Measurements from ENCODE around the gene NEK8.
"Not testable (repeated sequence)": the region's sequence is repeated elsewhere in the genome, so short reads cannot be mapped to it uniquely, and the experiment has no call there.

NEK8 gene

DNA sequence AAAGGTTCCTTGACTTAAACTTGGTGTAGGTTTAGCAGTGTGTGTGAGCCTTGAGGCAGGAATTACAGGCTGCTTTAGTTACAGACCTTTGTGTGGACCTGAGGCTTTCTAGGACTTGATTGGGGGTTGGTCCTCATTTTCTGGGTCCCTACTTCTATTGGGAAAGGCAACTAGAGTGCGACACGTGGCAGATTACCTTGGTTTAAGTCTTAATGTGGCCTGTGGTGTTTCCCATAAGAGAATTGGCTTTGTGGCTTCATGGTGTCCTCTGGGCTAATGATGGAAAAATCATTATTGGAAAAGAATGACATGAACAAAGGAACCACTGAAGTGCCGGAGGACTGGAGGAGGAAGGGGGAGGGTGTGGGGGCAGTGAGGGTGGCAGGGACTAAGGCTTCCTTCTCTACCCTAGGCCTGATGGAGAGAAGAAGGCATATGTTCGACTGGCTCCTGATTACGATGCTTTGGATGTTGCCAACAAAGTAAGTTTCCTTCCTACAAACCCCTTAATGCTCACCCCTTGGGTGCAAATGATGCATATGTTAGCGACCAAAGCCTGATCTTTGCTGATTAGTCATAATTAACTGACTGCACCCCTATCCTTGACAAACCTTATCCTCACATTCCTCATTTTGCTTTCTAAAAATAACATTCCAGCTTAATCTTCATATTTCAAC lies 5.3 kb upstream of the NEK8 start:
- H3K4me3 ChIP-seq: no peak overlapping the region
- H3K27ac ChIP-seq: peak overlapping the region in 7 of 21 experiments; percentile 7 to 60 (median 20)

DNA sequence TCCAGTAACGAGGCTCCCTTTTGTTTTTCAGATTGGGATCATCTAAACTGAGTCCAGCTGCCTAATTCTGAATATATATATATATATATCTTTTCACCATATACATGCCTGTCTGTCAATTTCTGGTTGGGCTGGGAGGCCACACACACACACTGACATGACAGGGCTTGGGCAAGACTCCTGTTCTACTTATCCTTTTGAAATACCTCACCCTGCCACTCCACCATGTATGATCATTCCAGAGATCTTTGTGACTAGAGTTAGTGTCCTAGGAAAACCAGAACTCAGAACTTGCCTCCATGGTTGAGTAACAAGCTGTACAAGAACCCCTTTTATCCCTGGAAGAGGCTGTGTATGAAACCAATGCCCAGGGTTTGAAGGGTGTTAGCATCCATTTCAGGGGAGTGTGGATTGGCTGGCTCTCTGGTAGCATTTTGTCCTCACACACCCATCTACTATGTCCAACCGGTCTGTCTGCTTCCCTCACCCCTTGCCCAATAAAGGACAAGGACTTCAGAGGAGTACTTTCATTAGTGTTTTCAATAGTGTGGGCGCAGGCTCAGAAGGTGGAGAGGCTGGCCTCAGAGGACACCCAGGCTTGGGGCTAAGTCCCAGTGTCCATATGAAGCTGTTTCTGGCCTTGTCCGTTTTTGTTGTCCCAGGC lies 4.6 kb upstream of the NEK8 start:
- H3K4me3 ChIP-seq: not testable (repeated sequence)
- H3K27ac ChIP-seq: peak overlapping the region in 10 of 21 experiments; percentile 2 to 98 (median 38)

DNA sequence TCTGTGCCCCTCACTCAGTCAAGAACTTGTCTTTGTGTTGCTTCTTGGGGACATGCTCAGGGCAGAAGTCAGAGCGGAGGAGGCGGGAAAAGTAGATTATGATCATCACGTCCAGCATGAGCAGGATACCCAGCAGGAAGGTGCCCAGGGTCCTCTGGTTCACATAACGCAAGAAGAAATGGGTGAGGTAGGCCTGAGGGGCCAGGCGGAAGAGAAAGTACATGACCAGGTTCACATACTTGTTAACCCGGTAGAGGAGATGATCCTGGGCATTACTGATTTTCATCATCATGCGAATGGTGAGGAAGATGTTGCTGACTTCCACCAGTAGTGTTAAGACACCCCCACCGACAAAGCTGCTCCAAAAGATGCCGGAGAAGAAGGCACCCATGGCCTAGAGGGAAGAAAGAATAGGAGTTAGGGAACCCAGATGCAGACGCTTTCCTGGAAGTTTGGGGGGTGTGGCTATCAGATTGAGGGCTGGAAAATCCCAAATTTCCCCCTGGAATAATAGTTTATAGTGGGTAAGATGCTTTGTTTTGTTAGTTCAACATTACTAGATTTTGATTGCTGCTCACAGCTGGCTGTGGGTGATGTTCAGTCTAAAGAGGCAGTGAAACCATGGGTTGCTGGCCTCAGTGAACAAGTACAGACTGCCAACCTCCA lies 4.0 kb upstream of the NEK8 start:
- Histone ChIP-seq H3K27ac (peak overlapping the region in 13 of 21 experiments; percentile 20 to 99 (median 86)), H3K4me3 (peak overlapping the region in 2 of 7 experiments; percentile 60 to 63)

DNA sequence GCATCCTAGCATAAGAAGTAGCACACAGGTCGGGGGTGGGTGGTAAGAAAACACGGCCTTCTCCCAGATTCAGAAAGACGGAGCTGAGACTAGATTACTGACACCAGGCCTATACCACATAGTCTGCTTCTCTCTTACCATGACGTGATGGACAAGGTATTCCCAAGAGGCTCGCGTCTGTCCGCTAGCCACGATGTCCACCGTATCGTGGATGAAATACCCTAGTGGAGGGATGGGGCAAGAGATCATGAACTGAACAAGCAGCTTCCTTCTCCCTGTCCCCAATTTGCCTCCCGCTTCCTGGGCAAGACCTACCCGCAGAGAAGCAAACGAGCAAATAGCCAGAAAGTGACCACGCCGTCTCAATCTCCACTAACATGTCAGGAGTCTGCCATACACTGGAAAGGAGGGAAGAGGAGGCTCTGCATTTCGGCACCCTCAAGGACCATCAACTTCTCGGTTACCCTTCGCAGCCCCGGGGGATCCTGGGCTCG lies 3.4 kb upstream of the NEK8 start:
- Histone ChIP-seq H3K27ac (peak overlapping the region in 20 of 21 experiments; percentile 48 to 99 (median 86)), H3K4me3 (peak overlapping the region; percentile 56 to 71 (median 62))

DNA sequence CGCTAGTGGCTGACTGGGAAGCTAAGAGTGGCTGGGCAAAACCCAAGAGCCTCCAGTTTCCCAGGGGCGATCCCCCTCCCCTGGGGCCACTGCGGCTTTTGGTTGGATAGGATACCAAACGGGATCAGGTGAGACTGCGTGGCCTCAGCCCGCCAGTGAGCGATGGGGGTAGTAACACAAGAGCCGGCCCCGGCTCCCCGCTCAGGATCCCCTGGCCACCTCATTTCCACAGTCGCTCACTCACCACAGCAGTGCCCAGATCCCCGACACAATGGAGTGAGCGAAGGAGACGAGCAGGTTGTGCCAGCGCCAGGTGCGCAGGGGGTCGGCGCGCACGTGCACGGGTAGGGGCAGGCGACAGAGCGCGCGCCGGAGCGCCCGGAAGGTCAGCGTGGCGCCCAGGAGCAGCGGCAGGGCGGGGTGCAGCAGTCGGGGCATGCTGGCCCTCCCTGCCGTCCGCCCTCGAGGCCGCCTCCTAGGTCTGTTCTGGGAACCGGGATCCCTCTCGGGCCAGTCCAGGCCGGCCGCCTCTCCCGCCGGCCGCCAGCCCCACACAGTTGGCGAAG lies 2.8 kb upstream of the NEK8 start:
- Histone ChIP-seq H3K4me3 (peak overlapping the region; percentile 56 to 71 (median 62)), H3K27ac (peak overlapping the region in 20 of 21 experiments; percentile 48 to 99 (median 86))

DNA sequence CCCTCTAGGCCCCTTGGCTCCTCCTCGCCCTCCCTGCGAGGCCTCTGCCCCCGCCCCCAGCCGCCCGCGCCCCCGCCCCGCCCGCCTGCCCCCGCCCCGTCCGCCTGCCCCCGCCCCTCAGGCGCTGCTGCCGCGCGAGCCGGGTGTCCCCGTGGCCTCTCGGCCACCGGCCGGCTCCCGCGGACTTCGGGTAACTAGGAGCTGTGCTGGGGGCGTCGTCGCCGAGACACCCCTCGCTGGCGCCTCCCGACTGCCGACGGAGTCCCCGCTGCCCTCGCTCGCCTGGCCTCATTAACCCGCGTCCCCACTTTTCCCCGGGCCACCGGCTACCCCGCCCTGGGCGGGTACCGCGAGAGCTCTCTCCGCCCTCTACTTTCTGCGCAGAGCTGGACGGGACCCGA lies 2.4 kb upstream of the NEK8 start, which contains the start of gene TLCD1:
TLCD1 (minus strand) TSS at position 8 of the 401 bp plus-strand sequence. CDS start 136 bp downstream, outside the sequence.
- Histone ChIP-seq H3K27ac (peak within 1 kb of the TSS in 20 of 21 experiments; percentile 55 to 100 (median 96)), H3K4me3 (peak within 1 kb of the TSS; percentile 56 to 71 (median 62))

DNA sequence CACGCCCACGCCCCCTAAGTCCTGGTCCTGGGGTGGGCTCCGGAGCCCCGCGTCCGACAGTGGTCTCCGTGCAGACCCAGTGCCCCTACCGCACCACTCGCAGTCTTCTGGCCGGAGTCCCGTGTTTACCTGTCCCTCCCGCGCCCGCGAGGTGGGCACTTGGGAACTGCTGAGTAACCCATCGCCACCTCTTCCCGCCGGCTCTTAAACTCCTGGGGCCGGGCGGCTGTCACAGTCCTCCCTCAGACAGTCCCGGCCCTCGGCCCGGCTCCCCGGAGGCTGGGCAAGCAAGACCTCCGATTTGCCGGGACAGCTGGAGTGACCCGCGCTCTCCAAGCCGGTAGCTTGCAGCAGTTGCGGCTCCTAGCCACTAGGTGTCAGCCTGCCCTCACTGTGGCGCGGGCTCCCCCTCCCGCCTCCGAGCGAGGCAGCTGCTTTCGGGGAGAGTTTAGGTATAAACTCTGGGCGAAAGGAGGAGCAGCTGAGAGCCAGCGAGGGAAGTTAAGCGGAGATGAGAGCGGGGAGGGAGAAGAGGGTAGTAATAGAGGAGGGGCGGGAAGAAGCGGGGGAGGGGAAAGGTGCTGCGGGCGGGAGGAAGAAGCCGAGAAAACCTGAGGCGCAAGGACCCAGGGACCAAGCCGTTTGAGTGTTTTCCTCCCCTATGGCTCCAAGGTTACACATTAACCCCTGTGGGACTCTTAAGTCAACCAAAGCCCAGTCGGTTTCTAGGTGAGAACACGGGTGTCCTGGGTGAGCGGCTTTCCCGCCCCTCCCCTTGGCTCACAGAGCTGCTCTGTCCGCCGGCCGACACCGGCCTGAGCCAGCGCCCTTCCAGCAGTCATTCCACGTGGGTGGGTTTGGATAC lies 1.7 kb upstream of the NEK8 start:
- Histone ChIP-seq H3K27ac (peak overlapping the region in 20 of 21 experiments; percentile 37 to 100 (median 96)), H3K4me3 (peak overlapping the region; percentile 56 to 71 (median 62))

DNA sequence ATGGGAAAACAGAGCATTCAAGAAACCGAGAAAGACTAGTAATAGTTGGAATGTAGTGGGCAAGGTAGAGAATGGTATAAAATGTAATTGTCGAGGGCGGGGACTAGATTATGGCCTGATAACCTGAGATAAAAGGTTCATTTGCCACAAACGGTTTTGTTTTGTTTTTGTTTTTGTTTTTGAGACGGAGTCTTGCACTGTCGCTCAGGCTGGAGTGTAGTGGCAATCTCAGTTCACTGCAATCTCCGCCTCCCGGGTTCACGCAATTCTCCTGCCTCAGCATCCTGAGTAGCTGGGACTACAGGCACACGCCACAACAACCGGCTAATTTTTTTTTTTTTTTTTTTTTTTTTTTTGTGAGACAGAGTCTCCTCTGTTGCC lies 1.4 kb downstream of the NEK8 start:
- Histone ChIP-seq H3K4me3 (no peak overlapping the region), H3K27ac (no peak overlapping the region)

DNA sequence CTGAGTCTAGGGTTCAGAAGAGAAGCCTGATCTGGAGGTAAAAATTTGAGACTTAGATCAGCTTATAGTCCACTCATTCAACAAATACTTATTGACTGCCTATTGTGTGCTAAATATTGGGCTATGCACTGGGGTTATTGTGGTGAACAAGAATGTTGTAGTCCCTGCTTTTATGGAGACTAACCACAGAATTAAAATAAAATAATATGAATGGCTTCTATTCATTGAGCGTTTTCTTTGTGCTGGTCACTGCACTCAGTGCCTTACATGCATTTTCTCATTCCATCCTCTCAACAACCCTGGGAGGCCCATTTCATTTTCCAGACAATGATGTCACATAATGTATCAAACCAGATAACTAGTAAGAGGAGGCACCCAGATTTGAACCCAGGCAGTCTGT lies 4.8 kb downstream of the NEK8 start:
- no peak overlapping the region for H3K27ac ChIP-seq
- H3K4me3 ChIP-seq: no peak overlapping the region

DNA sequence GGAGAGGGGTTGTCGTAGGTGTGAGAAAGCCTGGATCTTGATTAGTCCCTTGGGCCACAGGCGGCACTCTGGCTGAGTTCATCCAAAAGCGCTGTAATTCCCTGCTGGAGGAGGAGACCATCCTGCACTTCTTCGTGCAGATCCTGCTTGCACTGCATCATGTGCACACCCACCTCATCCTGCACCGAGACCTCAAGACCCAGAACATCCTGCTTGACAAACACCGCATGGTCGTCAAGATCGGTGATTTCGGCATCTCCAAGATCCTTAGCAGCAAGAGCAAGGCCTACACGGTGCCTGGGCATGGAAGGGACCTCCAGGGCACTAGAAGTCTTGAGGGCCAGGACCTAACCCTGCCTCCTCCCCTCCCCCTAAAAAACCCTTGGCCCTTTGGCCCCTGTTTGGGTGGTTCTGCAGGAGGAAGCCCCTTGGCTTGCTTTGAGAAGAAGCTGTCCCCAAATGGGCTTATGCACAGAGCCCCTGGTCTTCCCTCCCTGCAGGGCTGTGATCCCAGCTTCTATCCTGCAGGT lies 6.2 kb downstream of the NEK8 start:
- Histone ChIP-seq H3K27ac (no peak overlapping the region), H3K4me3 (no peak overlapping the region)

DNA sequence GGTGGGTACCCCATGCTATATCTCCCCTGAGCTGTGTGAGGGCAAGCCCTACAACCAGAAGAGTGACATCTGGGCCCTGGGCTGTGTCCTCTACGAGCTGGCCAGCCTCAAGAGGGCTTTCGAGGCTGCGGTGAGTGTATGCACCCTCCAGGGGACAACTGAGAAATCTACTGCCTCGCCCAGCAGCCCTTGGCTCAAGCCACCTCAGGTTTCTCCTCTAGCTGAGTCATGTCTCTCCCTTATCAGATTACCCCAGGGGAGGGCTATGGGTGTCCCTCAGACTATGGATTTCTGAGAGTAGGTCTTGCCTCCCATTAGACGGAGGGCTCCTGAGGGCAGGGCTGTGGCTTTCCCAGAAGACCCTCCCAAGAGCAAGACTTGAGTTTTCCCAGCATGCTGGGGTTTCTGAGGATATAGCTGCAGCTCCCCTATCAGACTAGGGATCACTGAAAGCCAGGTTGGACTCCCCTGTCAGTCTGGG lies 6.7 kb downstream of the NEK8 start:
- no peak overlapping the region for H3K27ac ChIP-seq
- H3K4me3 ChIP-seq: no peak overlapping the region

DNA sequence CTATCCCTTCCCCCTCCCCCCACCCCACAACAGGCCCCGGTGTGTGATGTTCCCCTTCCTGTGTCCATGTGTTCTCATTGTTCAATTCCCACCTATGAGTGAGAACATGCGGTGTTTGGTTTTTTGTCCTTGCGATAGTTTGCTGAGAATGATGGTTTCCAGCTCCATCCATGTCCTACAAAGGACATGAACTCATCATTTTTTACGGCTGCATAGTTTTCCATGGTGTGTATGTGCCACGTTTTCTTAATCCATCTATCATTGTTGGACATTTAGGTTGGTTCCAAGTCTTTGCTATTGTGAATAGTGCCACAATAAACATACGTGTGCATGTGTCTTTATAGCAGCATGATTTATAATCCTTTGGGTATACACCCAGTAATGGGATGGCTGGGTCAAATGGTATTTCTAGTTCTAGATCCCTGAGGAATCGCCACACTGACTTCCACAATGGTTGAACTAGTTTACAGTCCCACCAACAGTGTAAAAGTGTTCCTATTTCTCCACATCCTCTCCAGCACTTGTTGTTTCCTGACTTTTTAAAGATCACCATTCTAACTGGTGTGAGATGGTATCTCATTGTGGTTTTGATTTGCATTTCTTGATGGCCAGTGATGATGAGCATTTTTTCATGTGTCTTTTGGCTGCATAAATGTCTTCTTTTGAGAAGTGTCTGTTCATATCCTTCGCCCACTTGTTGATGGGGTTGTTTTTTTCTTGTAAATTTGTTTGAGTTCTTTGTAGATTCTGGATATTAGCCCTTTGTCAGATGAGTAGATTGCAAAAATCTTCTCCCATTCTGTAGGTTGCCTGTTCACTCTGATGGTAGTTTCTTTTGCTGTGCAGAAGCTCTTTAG lies 7.6 kb downstream of the NEK8 start:
- not testable (repeated sequence) for H3K4me3 ChIP-seq, H3K27ac ChIP-seq

DNA sequence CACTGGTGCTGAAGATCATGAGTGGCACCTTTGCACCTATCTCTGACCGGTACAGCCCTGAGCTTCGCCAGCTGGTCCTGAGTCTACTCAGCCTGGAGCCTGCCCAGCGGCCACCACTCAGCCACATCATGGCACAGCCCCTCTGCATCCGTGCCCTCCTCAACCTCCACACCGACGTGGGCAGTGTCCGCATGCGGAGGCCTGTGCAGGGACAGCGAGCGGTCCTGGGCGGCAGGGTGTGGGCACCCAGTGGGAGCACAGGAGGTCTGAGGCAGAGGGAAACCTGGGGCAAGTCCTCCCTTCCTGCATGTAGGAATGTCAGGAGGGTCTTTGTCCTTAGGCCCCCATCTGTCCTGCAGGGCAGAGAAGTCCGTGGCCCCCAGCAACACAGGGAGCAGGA lies 8.7 kb downstream of the NEK8 start:
- Histone ChIP-seq H3K4me3 (no peak overlapping the region), H3K27ac (peak overlapping the region in 1 of 21 experiments; percentile 54)

DNA sequence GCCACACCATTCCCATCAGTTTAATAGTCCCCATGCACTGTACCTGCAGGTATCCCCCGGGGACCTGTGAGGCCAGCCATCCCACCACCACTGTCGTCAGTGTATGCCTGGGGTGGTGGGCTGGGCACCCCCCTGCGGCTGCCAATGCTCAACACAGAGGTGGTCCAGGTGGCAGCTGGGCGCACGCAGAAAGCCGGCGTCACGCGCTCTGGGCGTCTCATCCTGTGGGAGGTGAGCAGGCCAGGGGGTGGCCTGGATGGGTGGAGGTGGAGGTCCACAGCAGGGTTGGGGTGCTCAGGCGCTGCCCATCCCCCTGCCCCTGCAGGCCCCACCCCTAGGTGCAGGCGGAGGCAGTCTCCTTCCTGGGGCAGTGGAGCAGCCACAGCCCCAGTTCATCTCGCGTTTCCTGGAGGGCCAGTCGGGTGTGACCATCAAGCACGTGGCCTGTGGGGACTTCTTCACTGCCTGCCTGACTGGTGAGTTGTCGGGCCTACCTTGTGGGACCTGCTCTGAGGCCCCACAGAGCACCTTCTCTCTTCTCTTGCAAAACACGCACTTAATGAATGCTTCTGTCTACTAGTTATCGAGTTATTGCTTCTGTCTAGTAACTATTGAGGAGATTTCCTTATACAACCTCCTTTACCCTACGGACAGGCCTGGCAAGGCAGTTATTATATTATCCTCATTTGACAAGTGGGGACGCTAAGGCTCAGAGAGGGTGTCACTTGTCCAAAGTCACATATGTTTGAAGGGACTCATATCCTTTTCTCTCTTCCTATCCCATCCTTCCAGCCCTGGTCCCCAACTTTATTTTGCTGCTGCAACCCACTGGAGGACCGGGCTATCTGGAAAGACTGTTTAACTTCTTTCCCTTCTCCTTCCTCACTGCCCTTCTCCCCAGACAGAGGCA lies 9.4 kb downstream of the NEK8 start:
- Histone ChIP-seq H3K4me3 (no peak overlapping the region), H3K27ac (peak overlapping the region in 2 of 21 experiments; percentile 17 to 54)

DNA sequence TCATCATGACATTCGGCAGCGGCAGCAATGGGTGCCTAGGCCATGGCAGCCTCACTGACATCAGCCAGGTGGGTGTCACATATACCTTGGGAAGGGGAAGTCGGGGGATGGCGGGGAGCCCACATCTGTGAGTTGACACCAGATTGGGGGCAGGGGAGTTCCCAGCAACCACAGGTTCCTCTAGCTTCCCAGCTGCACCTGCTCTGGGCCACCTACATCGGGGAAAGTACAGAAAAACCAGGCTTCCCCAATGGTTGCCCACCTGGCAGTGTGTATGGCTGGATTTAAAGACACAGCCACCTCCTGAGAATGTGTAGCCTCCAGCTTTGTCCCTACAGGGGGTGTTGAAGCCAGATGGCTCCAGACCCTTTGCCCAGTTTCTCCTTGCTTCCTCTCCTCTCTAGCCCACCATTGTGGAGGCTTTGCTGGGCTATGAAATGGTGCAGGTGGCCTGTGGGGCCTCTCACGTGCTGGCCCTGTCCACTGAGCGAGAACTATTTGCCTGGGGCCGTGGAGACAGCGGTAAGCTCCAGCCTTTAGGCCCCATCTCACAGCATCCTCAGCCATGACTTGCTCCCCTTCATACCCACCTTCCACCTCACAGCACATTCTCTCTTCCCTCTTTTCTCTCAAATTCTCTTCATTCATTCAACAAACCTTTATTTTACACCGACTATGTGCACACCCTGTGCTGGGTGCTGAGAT lies 10.2 kb downstream of the NEK8 start:
- Histone ChIP-seq H3K4me3 (no peak overlapping the region), H3K27ac (peak overlapping the region in 2 of 21 experiments; percentile 17 to 47)

Data from skin epidermis (tissue), 12 donors.